SK-N-SH treated with all-trans-retinoic acid at 6 μM for 48 hours (cell line): Measurements from ENCODE around the gene OXLD1.
A peak's percentile ranks its signal among the peaks of the same experiment; 100 is the strongest.
"Not testable (repeated sequence)": the region's sequence is repeated elsewhere in the genome, so short reads cannot be mapped to it uniquely, and the experiment has no call there.

Experiments
- ATAC-seq: fragments of 200-7000 bp; cut with Tn5 transposase; 3 replicates; pipeline ENCODE4 v1.9.1; 2020; ENCODE audit warnings: mild to moderate bottlenecking, moderate library complexity
- BACH2 ChIP-seq: fragments of 250-450 bp; sonication (Bioruptor Pico); IDR thresholded peaks from 2 replicates; pipeline ENCODE4 v1.9.0; 2021; ENCODE audit warnings: mild to moderate bottlenecking, borderline replicate concordance
- CSDC2 ChIP-seq: fragments of 250-450 bp; sonication (Bioruptor Pico); IDR thresholded peaks from 2 replicates; pipeline ENCODE4 v1.5.0; 2020; ENCODE audit warnings: mild to moderate bottlenecking, moderate library complexity
- ESRRG ChIP-seq: fragments of 250-450 bp; sonication (Bioruptor Pico); IDR thresholded peaks from 2 replicates; pipeline ENCODE4 v1.6.1; 2021; ENCODE audit warnings: mild to moderate bottlenecking
- PPARA ChIP-seq: fragments of 250-450 bp; sonication (Bioruptor Pico); IDR thresholded peaks from 2 replicates; pipeline ENCODE4 v1.5.0; 2020; ENCODE audit warnings: mild to moderate bottlenecking, borderline replicate concordance
- RARB ChIP-seq: fragments of 250-450 bp; sonication (Bioruptor Pico); IDR thresholded peaks from 2 replicates; pipeline ENCODE4 v1.8.0; 2021; ENCODE audit warnings: mild to moderate bottlenecking, moderate library complexity
- SNAI2 ChIP-seq: fragments of 250-450 bp; sonication (Bioruptor Pico); IDR thresholded peaks from 2 replicates; pipeline ENCODE4 v1.5.0; 2020; ENCODE audit warnings: mild to moderate bottlenecking, moderate library complexity
- TOX ChIP-seq: fragments of 250-450 bp; sonication (Bioruptor Pico); IDR thresholded peaks from 2 replicates; pipeline ENCODE4 v1.8.0; 2021; ENCODE audit warnings: mild to moderate bottlenecking, moderate library complexity, borderline replicate concordance
- ZC3H10 ChIP-seq: fragments of 250-450 bp; sonication (Bioruptor Pico); IDR thresholded peaks from 2 replicates; pipeline ENCODE4 v1.5.1; 2021; ENCODE audit warnings: mild to moderate bottlenecking, moderate library complexity
- ZFP3 ChIP-seq: fragments of 250-450 bp; sonication (Bioruptor Pico); IDR thresholded peaks from 2 replicates; pipeline ENCODE4 v1.5.0; 2020; ENCODE audit warnings: mild to moderate bottlenecking, moderate library complexity
- ZFP30 ChIP-seq: fragments of 450-650 bp; formaldehyde crosslinking; IDR thresholded peaks from 2 replicates; pipeline ENCODE4 v1.5.0; 2022; ENCODE audit warnings: mild to moderate bottlenecking, moderate library complexity
- ZNF565 ChIP-seq: fragments of 450-650 bp; formaldehyde crosslinking; conservative IDR thresholded peaks from 2 replicates; pipeline ENCODE4 v1.5.0; 2020; ENCODE audit warnings: low read depth, mild to moderate bottlenecking, moderate library complexity
- ZNF70 ChIP-seq: fragments of 450-650 bp; formaldehyde crosslinking; IDR thresholded peaks from 2 replicates; pipeline ENCODE4 v1.5.0; 2020; ENCODE audit warnings: mild to moderate bottlenecking, moderate library complexity
- ZNF8 ChIP-seq: fragments of 450-650 bp; formaldehyde crosslinking; IDR thresholded peaks from 2 replicates; pipeline ENCODE4 v1.5.0; 2020; ENCODE audit warnings: mild to moderate bottlenecking, moderate library complexity
- TF ChIP-seq, protein P1 (sequence below): fragments of 250-450 bp; sonication (Bioruptor Pico); IDR thresholded peaks from 2 replicates; pipeline ENCODE4 v1.5.0; 2020; ENCODE audit warnings: mild to moderate bottlenecking, moderate library complexity
- TF ChIP-seq, protein P2 (sequence below): fragments of 250-450 bp; sonication (Bioruptor Pico); IDR thresholded peaks from 2 replicates; pipeline ENCODE4 v1.8.0; 2020; ENCODE audit warnings: mild to moderate bottlenecking, moderate library complexity, borderline replicate concordance
- TF ChIP-seq, protein P3 (sequence below): fragments of 250-450 bp; sonication (Bioruptor Pico); IDR thresholded peaks from 2 replicates; pipeline ENCODE4 v1.5.1; 2020; ENCODE audit warnings: low read depth, mild to moderate bottlenecking, moderate library complexity
- TF ChIP-seq, protein P4 (sequence below): fragments of 250-450 bp; sonication (Bioruptor Pico); IDR thresholded peaks from 2 replicates; pipeline ENCODE4 v1.8.0; 2021; ENCODE audit warnings: low read depth, mild to moderate bottlenecking, moderate library complexity, borderline replicate concordance

Gene OXLD1

DNA sequence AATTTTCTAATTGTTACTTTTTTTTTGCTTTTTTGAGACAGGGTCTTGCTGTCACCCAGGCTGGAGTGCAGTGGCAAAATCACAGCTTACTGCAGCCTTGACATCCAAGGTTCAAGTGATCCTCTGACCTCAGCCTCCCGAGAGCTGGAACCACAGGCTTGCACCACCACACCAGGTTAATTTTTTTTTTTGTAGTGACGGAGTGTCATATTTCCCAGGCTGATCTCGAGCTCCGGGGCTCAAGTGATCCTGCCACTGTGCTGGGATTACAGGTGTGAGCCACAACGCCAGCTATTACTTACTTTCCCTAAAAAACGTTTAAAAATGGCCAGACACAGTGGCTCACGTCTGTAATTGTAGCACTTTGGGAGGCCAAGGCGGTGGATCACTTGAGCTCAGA is 36.1 kb downstream of the OXLD1 start:
- no peak for TF ChIP-seq PPARA (CRISPR knock-in tag)
- ATAC-seq: no peak

DNA sequence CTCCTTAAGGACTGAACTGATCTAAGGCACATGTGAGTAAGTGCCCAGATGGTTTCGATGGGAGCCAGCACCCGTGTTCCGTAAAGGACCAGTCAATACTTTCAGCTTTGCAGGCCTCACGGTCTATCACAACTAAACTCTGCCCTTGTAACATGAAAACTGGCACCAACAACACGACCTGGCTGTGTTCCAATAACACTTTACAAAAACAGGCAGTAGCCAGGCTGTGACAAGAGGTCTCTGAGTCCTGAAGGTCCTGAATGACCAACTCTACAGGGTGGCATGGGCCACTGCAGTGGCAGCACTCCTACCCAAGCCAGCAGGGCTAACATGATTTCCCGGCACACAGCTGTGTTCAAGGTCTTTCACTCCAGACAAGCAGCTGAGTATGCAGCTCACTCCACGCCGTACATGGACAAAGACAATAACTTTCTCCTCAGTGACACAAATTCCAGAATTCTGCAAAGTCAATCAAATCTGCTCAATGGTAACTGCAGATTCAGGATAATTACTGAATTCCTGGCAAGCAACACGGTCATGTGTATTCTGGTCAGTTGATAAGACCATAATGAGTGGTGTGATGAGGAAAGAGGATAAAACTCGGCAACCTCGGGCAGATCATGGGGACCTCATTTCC is 44.8 kb downstream of the OXLD1 start:
- no peak for ATAC-seq
- TF ChIP-seq, protein P1, sequence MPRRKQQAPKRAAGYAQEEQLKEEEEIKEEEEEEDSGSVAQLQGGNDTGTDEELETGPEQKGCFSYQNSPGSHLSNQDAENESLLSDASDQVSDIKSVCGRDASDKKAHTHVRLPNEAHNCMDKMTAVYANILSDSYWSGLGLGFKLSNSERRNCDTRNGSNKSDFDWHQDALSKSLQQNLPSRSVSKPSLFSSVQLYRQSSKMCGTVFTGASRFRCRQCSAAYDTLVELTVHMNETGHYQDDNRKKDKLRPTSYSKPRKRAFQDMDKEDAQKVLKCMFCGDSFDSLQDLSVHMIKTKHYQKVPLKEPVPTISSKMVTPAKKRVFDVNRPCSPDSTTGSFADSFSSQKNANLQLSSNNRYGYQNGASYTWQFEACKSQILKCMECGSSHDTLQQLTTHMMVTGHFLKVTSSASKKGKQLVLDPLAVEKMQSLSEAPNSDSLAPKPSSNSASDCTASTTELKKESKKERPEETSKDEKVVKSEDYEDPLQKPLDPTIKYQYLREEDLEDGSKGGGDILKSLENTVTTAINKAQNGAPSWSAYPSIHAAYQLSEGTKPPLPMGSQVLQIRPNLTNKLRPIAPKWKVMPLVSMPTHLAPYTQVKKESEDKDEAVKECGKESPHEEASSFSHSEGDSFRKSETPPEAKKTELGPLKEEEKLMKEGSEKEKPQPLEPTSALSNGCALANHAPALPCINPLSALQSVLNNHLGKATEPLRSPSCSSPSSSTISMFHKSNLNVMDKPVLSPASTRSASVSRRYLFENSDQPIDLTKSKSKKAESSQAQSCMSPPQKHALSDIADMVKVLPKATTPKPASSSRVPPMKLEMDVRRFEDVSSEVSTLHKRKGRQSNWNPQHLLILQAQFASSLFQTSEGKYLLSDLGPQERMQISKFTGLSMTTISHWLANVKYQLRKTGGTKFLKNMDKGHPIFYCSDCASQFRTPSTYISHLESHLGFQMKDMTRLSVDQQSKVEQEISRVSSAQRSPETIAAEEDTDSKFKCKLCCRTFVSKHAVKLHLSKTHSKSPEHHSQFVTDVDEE (CRISPR knock-in tag): peak; percentile 37
- no peak for TF ChIP-seq BACH2 (CRISPR knock-in tag)

DNA sequence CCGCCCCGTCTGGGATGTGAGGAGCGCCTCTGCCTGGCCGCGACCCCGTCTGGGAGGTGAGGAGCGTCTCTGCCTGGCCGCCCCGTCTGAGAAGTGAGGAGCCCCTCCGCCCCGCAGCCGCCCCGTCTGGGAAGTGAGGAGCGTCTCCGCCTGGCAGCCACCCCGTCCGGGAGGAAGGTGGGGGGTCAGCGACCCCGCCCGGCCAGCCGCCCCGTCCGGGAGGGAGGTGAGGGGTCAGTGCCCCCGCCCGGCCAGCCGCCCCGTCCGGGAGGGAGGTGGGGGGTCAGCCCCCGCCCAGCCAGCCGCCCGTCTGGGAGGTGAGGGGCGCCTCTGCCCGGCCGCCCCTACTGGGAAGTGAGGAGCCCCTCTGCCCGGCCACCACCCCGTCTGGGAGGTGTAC is 48.1 kb downstream of the OXLD1 start:
- ATAC-seq: not testable (repeated sequence)

DNA sequence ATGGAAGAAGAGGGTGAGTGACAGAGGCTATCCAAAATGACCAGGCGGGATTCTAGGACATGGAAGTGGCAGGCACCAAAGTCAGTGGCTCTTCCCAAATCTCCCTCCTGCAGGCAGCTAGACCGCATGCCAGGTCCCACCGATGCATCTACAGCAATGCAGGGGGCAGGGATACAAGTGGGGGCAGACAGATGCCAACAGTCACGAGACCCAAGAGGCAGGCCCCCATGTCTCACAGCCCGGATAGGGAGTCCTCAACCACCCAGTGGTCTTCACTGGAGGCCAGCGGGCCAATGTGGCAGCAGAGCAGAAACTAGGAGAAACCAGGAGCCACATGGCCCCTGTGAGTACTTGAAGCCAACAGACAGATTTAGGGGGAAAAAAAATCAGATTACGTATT is 49.5 kb downstream of the OXLD1 start:
- TF ChIP-seq BACH2 (CRISPR knock-in tag): no peak
- TF ChIP-seq SNAI2 (CRISPR knock-in tag): no peak
- no peak for TF ChIP-seq ZNF565 (CRISPR knock-in tag)
- no peak for TF ChIP-seq RARB (CRISPR knock-in tag)
- TF ChIP-seq, protein P2, sequence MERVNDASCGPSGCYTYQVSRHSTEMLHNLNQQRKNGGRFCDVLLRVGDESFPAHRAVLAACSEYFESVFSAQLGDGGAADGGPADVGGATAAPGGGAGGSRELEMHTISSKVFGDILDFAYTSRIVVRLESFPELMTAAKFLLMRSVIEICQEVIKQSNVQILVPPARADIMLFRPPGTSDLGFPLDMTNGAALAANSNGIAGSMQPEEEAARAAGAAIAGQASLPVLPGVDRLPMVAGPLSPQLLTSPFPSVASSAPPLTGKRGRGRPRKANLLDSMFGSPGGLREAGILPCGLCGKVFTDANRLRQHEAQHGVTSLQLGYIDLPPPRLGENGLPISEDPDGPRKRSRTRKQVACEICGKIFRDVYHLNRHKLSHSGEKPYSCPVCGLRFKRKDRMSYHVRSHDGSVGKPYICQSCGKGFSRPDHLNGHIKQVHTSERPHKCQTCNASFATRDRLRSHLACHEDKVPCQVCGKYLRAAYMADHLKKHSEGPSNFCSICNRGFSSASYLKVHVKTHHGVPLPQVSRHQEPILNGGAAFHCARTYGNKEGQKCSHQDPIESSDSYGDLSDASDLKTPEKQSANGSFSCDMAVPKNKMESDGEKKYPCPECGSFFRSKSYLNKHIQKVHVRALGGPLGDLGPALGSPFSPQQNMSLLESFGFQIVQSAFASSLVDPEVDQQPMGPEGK (CRISPR knock-in tag): no peak
- no peak for TF ChIP-seq PPARA (CRISPR knock-in tag)
- TF ChIP-seq TOX (CRISPR knock-in tag): no peak
- TF ChIP-seq ZNF8 (CRISPR knock-in tag): no peak
- no peak for TF ChIP-seq ZC3H10 (CRISPR knock-in tag)
- no peak for TF ChIP-seq ZFP3 (CRISPR knock-in tag)
- no peak for TF ChIP-seq CSDC2 (CRISPR knock-in tag)
- ATAC-seq: no peak; the same call in 2 of the 3 replicates

DNA sequence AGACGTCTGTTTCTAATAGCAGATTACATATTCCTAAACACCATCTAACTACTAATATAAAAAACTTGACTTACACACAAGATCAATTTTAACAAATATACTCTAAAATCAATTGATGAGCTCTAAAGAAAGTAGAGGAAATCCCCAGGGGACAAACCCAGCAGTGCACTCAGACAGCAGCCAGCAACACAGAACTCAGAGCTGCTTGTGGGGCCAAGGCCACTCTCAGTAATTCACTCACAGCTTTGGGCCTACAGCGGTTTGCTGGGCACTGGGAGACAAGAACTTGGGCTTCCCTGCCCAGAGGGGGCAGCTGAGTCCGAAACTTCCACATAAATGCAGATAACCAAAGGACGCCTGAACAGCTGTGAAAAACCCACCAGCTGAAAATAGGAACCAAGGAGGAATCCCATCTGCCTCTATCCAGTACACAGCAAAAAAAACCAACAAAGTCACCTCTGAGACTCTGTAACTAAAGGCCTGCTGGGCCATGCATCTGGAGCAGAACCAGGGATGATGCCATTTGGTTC is 50.9 kb downstream of the OXLD1 start:
- TF ChIP-seq ZNF70 (CRISPR knock-in tag) (no peak), TOX (CRISPR knock-in tag) (no peak), ZFP3 (CRISPR knock-in tag) (no peak), ZFP30 (CRISPR knock-in tag) (no peak), ZNF565 (CRISPR knock-in tag) (no peak), ESRRG (CRISPR knock-in tag) (no peak)
- TF ChIP-seq, protein P3, sequence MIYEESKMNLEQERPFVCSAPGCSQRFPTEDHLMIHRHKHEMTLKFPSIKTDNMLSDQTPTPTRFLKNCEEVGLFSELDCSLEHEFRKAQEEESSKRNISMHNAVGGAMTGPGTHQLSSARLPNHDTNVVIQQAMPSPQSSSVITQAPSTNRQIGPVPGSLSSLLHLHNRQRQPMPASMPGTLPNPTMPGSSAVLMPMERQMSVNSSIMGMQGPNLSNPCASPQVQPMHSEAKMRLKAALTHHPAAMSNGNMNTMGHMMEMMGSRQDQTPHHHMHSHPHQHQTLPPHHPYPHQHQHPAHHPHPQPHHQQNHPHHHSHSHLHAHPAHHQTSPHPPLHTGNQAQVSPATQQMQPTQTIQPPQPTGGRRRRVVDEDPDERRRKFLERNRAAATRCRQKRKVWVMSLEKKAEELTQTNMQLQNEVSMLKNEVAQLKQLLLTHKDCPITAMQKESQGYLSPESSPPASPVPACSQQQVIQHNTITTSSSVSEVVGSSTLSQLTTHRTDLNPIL (CRISPR knock-in tag): no peak
- TF ChIP-seq, protein P4, sequence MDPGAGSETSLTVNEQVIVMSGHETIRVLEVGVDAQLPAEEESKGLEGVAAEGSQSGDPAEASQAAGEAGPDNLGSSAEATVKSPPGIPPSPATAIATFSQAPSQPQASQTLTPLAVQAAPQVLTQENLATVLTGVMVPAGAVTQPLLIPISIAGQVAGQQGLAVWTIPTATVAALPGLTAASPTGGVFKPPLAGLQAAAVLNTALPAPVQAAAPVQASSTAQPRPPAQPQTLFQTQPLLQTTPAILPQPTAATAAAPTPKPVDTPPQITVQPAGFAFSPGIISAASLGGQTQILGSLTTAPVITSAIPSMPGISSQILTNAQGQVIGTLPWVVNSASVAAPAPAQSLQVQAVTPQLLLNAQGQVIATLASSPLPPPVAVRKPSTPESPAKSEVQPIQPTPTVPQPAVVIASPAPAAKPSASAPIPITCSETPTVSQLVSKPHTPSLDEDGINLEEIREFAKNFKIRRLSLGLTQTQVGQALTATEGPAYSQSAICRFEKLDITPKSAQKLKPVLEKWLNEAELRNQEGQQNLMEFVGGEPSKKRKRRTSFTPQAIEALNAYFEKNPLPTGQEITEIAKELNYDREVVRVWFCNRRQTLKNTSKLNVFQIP (CRISPR knock-in tag): no peak

More for the DNA sequence above, 50.9 kb downstream of the OXLD1 start:
- no peak for ATAC-seq
